Cardiac fibroblast (primary cell): Measurements from ENCODE around the gene CCDC59.
A peak's percentile ranks its signal among the peaks of the same experiment; 100 is the strongest.

Source experiments
- DNase-seq, 2 donors: peaks; one replicate each; pipeline versions ENCODE4 v3.0.0 to v3.0.0-alpha.2; 2010; ENCODE audit warnings: low read depth in 2 of 2
- H3K4me3 ChIP-seq, 2 donors: replicated peaks in 1 of 2; 1 replicate in 1 of 2; 2 replicates in 1 of 2; pipeline ENCODE4 v1.5.1; 2011; ENCODE audit warnings: low read depth in 2 of 2, low read length in 2 of 2, mild to moderate bottlenecking in 2 of 2, moderate library complexity in 1 of 2
- TF ChIP-seq, protein P1 (sequence below): IDR thresholded peaks from one replicate; pipeline ENCODE4 v1.5.1; 2011; ENCODE audit warnings: low read depth, mild to moderate bottlenecking, low read length, inconsistent platforms

CCDC59 gene, protein sequence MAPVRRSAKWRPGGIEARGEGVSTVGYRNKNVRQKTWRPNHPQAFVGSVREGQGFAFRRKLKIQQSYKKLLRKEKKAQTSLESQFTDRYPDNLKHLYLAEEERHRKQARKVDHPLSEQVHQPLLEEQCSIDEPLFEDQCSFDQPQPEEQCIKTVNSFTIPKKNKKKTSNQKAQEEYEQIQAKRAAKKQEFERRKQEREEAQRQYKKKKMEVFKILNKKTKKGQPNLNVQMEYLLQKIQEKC

DNA sequence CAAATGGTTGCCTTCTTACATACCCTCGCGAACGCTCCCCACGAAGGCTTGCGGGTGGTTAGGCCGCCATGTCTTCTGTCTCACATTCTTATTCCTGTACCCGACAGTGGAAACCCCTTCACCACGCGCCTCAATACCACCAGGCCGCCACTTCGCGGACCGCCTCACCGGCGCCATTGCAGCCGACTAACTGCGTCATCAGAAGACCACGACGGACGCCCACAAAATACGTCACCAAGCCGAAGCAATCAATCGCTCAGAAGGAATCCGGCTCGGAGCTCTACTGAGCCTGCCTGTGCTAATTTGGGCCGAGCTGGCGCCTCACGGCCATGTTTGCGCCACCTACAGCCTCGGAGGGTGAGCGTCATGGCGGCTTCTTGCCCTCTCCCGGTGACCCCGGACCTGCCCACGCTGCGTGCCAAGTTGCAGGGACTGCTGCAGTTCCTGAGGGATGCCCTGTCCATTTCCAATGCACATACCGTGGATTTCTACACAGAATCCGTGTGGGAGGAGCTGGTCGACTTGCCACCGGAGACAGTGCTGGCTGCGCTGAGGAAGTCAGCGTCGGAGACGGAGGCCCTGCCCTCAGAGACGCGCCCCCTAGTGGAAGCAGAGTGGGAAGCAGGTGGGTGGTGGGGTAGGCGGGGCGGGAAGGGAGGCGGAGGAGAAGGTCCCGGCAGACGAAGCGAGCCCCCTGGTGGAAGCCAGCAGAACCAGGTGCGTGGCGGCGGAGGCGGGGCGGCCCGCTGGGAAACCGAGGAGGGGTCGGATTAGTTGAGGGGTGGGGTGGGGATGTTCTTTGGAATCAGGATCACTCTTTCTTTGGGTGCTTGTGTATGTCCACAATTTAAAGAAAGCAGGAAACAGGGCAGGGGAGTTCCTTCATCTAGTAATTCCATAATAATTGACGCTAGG is at the start of gene CCDC59, which contains the start of gene METTL25:
Gene CCDC59 (minus strand): TSS at position 188 of the 915 bp plus-strand sequence. CDS start 11 bp downstream, at position 177.
Gene METTL25 (plus strand): TSS at position 330 of the 915 bp plus-strand sequence. CDS start 37 bp downstream, at position 367.
- peak within 1 kb of the TSS; percentile 83 to 88 for H3K4me3 ChIP-seq
- DNase-seq = peak; percentile 99
- TF ChIP-seq, protein P1, sequence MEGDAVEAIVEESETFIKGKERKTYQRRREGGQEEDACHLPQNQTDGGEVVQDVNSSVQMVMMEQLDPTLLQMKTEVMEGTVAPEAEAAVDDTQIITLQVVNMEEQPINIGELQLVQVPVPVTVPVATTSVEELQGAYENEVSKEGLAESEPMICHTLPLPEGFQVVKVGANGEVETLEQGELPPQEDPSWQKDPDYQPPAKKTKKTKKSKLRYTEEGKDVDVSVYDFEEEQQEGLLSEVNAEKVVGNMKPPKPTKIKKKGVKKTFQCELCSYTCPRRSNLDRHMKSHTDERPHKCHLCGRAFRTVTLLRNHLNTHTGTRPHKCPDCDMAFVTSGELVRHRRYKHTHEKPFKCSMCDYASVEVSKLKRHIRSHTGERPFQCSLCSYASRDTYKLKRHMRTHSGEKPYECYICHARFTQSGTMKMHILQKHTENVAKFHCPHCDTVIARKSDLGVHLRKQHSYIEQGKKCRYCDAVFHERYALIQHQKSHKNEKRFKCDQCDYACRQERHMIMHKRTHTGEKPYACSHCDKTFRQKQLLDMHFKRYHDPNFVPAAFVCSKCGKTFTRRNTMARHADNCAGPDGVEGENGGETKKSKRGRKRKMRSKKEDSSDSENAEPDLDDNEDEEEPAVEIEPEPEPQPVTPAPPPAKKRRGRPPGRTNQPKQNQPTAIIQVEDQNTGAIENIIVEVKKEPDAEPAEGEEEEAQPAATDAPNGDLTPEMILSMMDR = peak; percentile 86

DNA sequence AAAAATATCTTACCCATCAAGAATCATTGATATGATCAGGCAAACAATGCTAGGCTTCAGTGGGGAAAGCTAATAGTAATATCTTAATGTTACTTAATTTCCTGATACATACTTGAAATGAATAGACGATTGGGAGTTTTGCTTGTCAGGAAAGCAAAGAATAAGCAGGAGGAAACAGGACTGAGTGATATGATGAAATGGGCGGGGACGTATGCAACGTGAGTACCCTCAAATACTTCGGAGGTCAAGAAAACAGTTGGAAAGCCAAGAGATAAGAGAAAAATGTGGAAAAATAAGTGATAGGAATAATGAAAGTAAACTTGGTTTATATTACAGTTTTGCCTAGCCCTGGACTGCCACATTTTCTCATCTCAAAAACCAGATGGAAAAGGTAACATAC is 49.3 kb upstream of the CCDC59 start:
- peak in 1 of 2 donors; percentile 55 for DNase-seq
- H3K4me3 ChIP-seq = no peak overlapping the region
- TF ChIP-seq, protein P1 = no peak

DNA sequence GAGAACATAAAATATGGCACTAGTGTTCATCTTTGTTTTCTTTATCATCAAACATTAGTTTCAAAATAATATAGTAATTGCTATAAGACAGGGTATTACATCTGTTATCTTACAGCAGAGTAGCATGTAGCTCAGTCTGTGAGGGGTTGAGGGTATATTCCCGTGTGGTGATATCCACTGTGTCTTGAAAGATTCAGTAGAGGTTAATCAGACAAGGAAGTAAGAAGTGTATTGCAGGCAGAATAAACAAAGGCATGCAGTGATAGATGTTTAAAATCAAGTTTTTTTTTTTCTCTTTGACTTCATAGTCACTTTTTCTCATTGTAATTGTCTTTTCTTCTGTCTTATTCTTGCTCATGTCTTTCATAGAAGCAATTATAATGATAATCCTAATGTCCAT is 48.5 kb upstream of the CCDC59 start:
- TF ChIP-seq, protein P1 = no peak
- H3K4me3 ChIP-seq = no peak overlapping the region
- no peak for DNase-seq

DNA sequence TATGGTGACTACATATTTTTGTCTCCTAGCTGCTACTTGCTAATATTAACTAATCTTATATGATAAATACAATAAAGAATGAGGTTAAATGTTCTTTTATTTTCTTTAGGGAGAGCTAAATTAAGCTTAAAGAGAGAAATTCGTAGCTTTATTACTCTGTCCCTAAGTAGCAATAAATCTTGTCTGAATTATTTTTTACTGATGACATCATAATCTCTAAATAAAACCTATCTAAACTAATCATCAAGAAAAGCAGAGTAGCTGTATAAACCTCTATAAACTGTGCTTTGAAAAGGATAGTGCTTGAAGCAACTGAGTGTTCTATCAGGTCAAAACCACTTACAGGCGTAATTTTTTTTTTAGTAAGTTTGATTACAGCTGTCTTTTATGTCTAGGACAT is 42.6 kb upstream of the CCDC59 start:
- no peak overlapping the region for H3K4me3 ChIP-seq
- TF ChIP-seq, protein P1 = no peak

DNA sequence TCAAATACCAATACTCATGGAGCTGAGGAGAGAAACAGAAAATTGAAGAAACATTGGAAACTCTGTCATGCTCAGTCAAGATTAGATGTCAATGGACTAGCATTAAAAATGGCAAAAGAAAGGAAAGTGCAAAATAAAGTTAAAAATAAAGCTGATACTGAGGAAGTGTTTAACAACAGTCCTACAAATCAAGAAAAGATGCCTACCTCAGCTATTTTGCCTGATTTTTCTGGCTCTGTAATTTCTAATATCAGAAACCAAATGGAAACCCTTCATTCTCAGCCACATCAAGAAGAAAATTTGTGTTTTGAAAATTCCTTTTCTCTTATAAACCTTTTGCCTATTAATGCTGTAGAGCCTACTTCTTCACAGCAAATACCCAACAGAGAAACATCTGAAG is 40.7 kb upstream of the CCDC59 start:
- TF ChIP-seq, protein P1 = no peak

More for the DNA sequence above, 42.6 kb upstream of the CCDC59 start:
- no peak for DNase-seq

DNA sequence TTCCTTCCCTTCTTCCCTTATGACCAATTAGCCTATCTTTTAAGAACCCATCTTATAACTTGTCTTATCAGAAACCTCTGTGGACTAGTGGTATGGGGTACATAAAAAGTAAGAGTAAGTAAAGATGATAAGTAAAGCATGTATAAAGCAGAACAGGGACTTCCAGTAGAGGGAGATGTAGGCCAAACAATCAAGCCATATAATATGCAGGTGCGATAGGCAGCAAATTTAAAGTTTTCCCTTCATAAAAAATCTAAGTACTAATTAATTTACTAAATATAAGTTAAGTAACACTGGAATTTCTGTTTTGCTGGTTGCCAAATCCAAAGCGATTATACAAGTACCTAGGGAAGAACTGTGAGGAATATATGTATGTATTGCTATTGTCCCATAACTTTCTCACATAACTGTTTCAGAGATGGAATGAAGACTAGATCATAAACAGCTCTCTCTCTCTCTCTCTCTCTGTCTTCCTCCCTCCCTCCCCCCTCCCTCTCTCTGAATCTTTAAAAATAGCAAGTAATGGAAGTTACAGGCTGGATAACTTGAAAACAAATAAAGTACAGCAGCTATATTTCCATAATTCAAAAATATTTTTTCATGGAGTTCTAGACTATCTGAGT is 25.9 kb upstream of the CCDC59 start:
- H3K4me3 ChIP-seq = no peak overlapping the region
- TF ChIP-seq, protein P1 = peak; percentile 45
- DNase-seq = peak; percentile 58 to 60

More for the DNA sequence above, 40.7 kb upstream of the CCDC59 start:
- no peak overlapping the region for H3K4me3 ChIP-seq
- DNase-seq = no peak
